ENCODE data around the gene DLEC1. TPM values are rescaled to one million over a fixed set of nuclear protein-coding genes. Genes with fewer than 3 reads are reported as not detected.

DLEC1 gene
- total RNA-seq, 2 donors from 2014 or later: 3.9 to 6.0 TPM

GRCh38 chr3:37991109-37991508, 47.9 kb upstream of the DLEC1 start:
- Mint-ChIP-seq H3K36me3 (ENCODE audit: low read depth) (peaks cover 9% of the 10 kb centered on the region), H3K4me3 (no peak overlapping the region), H3K9me3 (no peaks in the 10 kb centered on the region), H3K4me1 (peaks cover 60% of the 10 kb centered on the region), H3K27ac (no peak overlapping the region), H3K27me3 (ENCODE audit: insufficient read depth) (no peaks in the 10 kb centered on the region)
- no peaks in the 10 kb centered on the region for H3K27me3 ChIP-seq (ENCODE audit: control insufficient read depth, insufficient read depth, low read length, poor library complexity, severe bottlenecking)
- no peak for DNase-seq
- no peak for TF ChIP-seq CTCF (conservative IDR thresholded peaks at IDR 0.05)
- WGBS, 2 experiments (ENCODE audit: insufficient coverage in 1 of 2, insufficient read length in 1 of 2): 78 to 81% methylated on average over 4 to 6 of the region's 6 CpGs
- no peak overlapping the region for H3K4me3 ChIP-seq (ENCODE audit: low read length)
- no peak overlapping the region for H3K9ac ChIP-seq (ENCODE audit: extremely low read depth, low read length, poor library complexity, severe bottlenecking)
- peaks cover 31% of the 10 kb centered on the region for H3K4me1 ChIP-seq (ENCODE audit: control insufficient read depth, insufficient read depth, low read length)
- no peaks in the 10 kb centered on the region for H3K36me3 ChIP-seq (ENCODE audit: control insufficient read depth, insufficient read depth, low read length)
- H3K27ac ChIP-seq (ENCODE audit: low read depth, low read length): no peak overlapping the region
- no peaks in the 10 kb centered on the region for H3K9me3 ChIP-seq (ENCODE audit: control insufficient read depth, low read length)

- H3K4me3 Mint-ChIP-seq: peak overlapping the region; percentile 75
- WGBS, 2 experiments (ENCODE audit: insufficient coverage in 1 of 2, insufficient read length in 1 of 2): 91 to 93% methylated on average over 7 of the region's 7 CpGs
- Histone ChIP-seq H3K9me3 (ENCODE audit: control insufficient read depth, low read length) (no peaks in the 10 kb centered on the region), H3K27me3 (ENCODE audit: control insufficient read depth, insufficient read depth, low read length, poor library complexity, severe bottlenecking) (no peaks in the 10 kb centered on the region), H3K9ac (ENCODE audit: extremely low read depth, low read length, poor library complexity, severe bottlenecking) (no peak overlapping the region), H3K4me3 (ENCODE audit: low read length) (no peak overlapping the region), H3K4me1 (ENCODE audit: control insufficient read depth, insufficient read depth, low read length) (peaks cover 26% of the 10 kb centered on the region), H3K36me3 (ENCODE audit: control insufficient read depth, insufficient read depth, low read length) (no peaks in the 10 kb centered on the region), H3K27ac (ENCODE audit: low read depth, low read length) (no peak overlapping the region)
- TF ChIP-seq CTCF (conservative IDR thresholded peaks at IDR 0.05): no peak
- peaks cover 15% of the 10 kb centered on the region for H3K36me3 Mint-ChIP-seq (ENCODE audit: low read depth)
- peaks cover 58% of the 10 kb centered on the region for H3K4me1 Mint-ChIP-seq
- no peak for DNase-seq
- H3K27ac Mint-ChIP-seq: peak overlapping the region; percentile 86
- no peaks in the 10 kb centered on the region for H3K9me3 Mint-ChIP-seq
- H3K27me3 Mint-ChIP-seq (ENCODE audit: insufficient read depth): no peaks in the 10 kb centered on the region
These were observed 47.2 kb upstream of the DLEC1 start for GRCh38 chr3:37991823-37992222.

GRCh38 chr3:37992271-37993066, 46.5 kb upstream of the DLEC1 start:
- no peaks in the 10 kb centered on the region for H3K27me3 Mint-ChIP-seq (ENCODE audit: insufficient read depth)
- peak; percentile 72 for DNase-seq
- Histone ChIP-seq H3K4me3 (ENCODE audit: low read length) (peak overlapping the region; percentile 59), H3K27me3 (ENCODE audit: control insufficient read depth, insufficient read depth, low read length, poor library complexity, severe bottlenecking) (no peaks in the 10 kb centered on the region), H3K9me3 (ENCODE audit: control insufficient read depth, low read length) (no peaks in the 10 kb centered on the region), H3K4me1 (ENCODE audit: control insufficient read depth, insufficient read depth, low read length) (peaks cover 23% of the 10 kb centered on the region), H3K36me3 (ENCODE audit: control insufficient read depth, insufficient read depth, low read length) (no peaks in the 10 kb centered on the region), H3K9ac (ENCODE audit: extremely low read depth, low read length, poor library complexity, severe bottlenecking) (peak overlapping the region; percentile 23), H3K27ac (ENCODE audit: low read depth, low read length) (no peak overlapping the region)
- H3K27ac Mint-ChIP-seq: peak overlapping the region; percentile 86
- no peak for TF ChIP-seq CTCF (conservative IDR thresholded peaks at IDR 0.05)
- no peaks in the 10 kb centered on the region for H3K9me3 Mint-ChIP-seq
- peaks cover 17% of the 10 kb centered on the region for H3K36me3 Mint-ChIP-seq (ENCODE audit: low read depth)
- peak overlapping the region; percentile 75 for H3K4me3 Mint-ChIP-seq
- WGBS, 2 experiments (ENCODE audit: insufficient coverage in 1 of 2, insufficient read length in 1 of 2): 85 to 96% methylated on average over 3 to 9 of the region's 9 CpGs
- peaks cover 60% of the 10 kb centered on the region for H3K4me1 Mint-ChIP-seq

All from endodermal cell (in vitro differentiated cells).